ENCODE data around the gene TCF7L2. TPM values are rescaled to one million over a fixed set of nuclear protein-coding genes. Genes with fewer than 3 reads are reported as not detected.

TCF7L2 gene
- polyA plus RNA-seq, 3 donors, result 2.1 to 23.5 (median 6.1) TPM

GRCh38 chr10:113053881-113054280, 103.8 kb downstream of the TCF7L2 start:
- no peak overlapping the region for H3K9ac ChIP-seq (ENCODE audit: insufficient read depth, low read length, poor library complexity, severe bottlenecking)
- Mint-ChIP-seq H3K4me3 (no peak overlapping the region), H3K36me3 (peaks cover 9 to 24% of the 10 kb centered on the region in 2 donors), H3K27ac (no peak overlapping the region), H3K27me3 (ENCODE audit: low read depth in 3 of 3) (peaks cover 0 to 5% (median 0%) of the 10 kb centered on the region in 3 donors), H3K9me3 (no peaks in the 10 kb centered on the region), H3K4me1 (peaks cover 8% of the 10 kb centered on the region)
- no peak for TF ChIP-seq CTCF (IDR thresholded peaks at IDR 0.05)
- no peaks in the 10 kb centered on the region for H3K4me1 ChIP-seq (ENCODE audit: control insufficient read depth in 1 of 2, insufficient read depth in 2 of 2, low read length in 2 of 2)
- intact Hi-C loops (cut with micrococcal nuclease), result no loop called here
- H3K4me2 ChIP-seq (replicated peaks; ENCODE audit: extremely low read depth, low read length, poor library complexity, severe bottlenecking), result no peak overlapping the region
- H3K27me3 ChIP-seq (ENCODE audit: control insufficient read depth in 2 of 2, insufficient read depth in 2 of 2, low read length in 2 of 2), result no peaks in the 10 kb centered on the region
- H3K27ac ChIP-seq (ENCODE audit: low read depth in 1 of 2, low read length in 2 of 2), result no peak overlapping the region
- peaks cover 99% of the 10 kb centered on the region for H4K20me1 ChIP-seq (ENCODE audit: insufficient read depth, low read length)
- no peak overlapping the region for H2AFZ ChIP-seq (ENCODE audit: insufficient read depth, low read depth, low read length, poor library complexity, severe bottlenecking)
- H3K79me2 ChIP-seq (ENCODE audit: insufficient read depth, low read length), result no peaks in the 10 kb centered on the region
- no peak overlapping the region for H3K4me3 ChIP-seq (replicated peaks in 1 of 3; ENCODE audit: low read depth in 2 of 3, low read length in 3 of 3)
- DNase-seq, result no peak
- no CpG with 5 or more reads among the region's 5 CpGs for WGBS (ENCODE audit: insufficient coverage)
- no peaks in the 10 kb centered on the region for H3K9me3 ChIP-seq (replicated peaks in 1 of 2; ENCODE audit: control insufficient read depth in 1 of 2, insufficient read depth in 1 of 2, low read length in 2 of 2)
- no peaks in the 10 kb centered on the region for H3K36me3 ChIP-seq (replicated peaks in 1 of 2; ENCODE audit: control insufficient read depth in 1 of 2, insufficient read depth in 2 of 2, low read length in 2 of 2)

GRCh38 chr10:113055458-113055857, 105.4 kb downstream of the TCF7L2 start:
- DNase-seq, result no peak
- no peak overlapping the region for H3K27ac ChIP-seq (ENCODE audit: low read depth in 1 of 2, low read length in 2 of 2)
- no peak for TF ChIP-seq CTCF (IDR thresholded peaks at IDR 0.05)
- H3K4me1 ChIP-seq (ENCODE audit: control insufficient read depth in 1 of 2, insufficient read depth in 2 of 2, low read length in 2 of 2), result peaks cover 4 to 6% of the 10 kb centered on the region in 2 donors
- no peaks in the 10 kb centered on the region for H3K27me3 ChIP-seq (ENCODE audit: control insufficient read depth in 2 of 2, insufficient read depth in 2 of 2, low read length in 2 of 2)
- H4K20me1 ChIP-seq (ENCODE audit: insufficient read depth, low read length), result peaks cover 99% of the 10 kb centered on the region
- intact Hi-C loops (cut with micrococcal nuclease), result no loop called here
- H3K9ac ChIP-seq (ENCODE audit: insufficient read depth, low read length, poor library complexity, severe bottlenecking), result no peak overlapping the region
- Mint-ChIP-seq H3K27ac (no peak overlapping the region), H3K4me1 (peaks cover 6% of the 10 kb centered on the region), H3K36me3 (peaks cover 4 to 21% of the 10 kb centered on the region in 2 donors), H3K27me3 (ENCODE audit: low read depth in 3 of 3) (no peaks in the 10 kb centered on the region), H3K4me3 (no peak overlapping the region), H3K9me3 (no peaks in the 10 kb centered on the region)
- no peaks in the 10 kb centered on the region for H3K9me3 ChIP-seq (replicated peaks in 1 of 2; ENCODE audit: control insufficient read depth in 1 of 2, insufficient read depth in 1 of 2, low read length in 2 of 2)
- no peaks in the 10 kb centered on the region for H3K36me3 ChIP-seq (replicated peaks in 1 of 2; ENCODE audit: control insufficient read depth in 1 of 2, insufficient read depth in 2 of 2, low read length in 2 of 2)
- no CpG with 5 or more reads among the region's 1 CpG for WGBS (ENCODE audit: insufficient coverage)
- H3K4me2 ChIP-seq (replicated peaks; ENCODE audit: extremely low read depth, low read length, poor library complexity, severe bottlenecking), result no peak overlapping the region
- H2AFZ ChIP-seq (ENCODE audit: insufficient read depth, low read depth, low read length, poor library complexity, severe bottlenecking), result no peak overlapping the region
- H3K79me2 ChIP-seq (ENCODE audit: insufficient read depth, low read length), result no peaks in the 10 kb centered on the region
- no peak overlapping the region for H3K4me3 ChIP-seq (replicated peaks in 1 of 3; ENCODE audit: low read depth in 2 of 3, low read length in 3 of 3)
